SIG-M5 treated with dmso at 0.1 percent for 504 hours (cell line): ENCODE data around the gene SNX27.
"Not testable (repeated sequence)": the region's sequence is repeated elsewhere in the genome, so short reads cannot be mapped to it uniquely, and the experiment has no call there.

Source experiments
- DNase-seq: peaks from one replicate; lab custom pipeline; 2025; ENCODE audit not compliant: unreplicated experiment; lab: John Stamatoyannopoulos, UW

SNX27 gene

GRCh38 chr1:151718666-151719065, 106.8 kb downstream of the SNX27 start:
- DNase-seq: no peak

DNA sequence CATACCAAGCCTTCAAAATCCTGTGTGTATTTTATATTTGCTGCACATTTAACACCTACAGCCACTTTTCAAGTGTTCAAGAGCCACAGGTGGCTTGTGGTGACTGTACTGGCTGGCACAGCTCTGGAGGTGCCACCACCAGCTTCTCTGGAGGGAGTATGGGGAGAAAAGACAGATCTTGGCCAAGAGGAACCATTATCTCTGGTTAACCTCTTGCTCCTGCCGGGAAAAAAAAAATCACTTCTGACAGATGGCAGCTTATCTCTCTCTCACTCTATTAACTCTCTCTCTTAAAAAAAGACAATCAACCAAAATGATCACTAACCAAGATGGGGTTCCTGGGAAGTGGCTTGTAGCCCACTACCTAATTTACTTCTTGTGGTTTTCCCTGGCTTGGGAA, 108.3 kb downstream of the SNX27 start:
- DNase-seq: no peak

GRCh38 chr1:151720554-151720953, 108.7 kb downstream of the SNX27 start:
- DNase-seq: no peak

- no peak for DNase-seq
These were observed 109.3 kb downstream of the SNX27 start, which contains the start of gene RIIAD1 for GRCh38 chr1:151720974-151721787. Gene RIIAD1 (plus strand): TSS chr1:151721522. CDS start chr1:151721537, 15 bp downstream.

- no peak for DNase-seq
These were observed 110.1 kb downstream of the SNX27 start for GRCh38 chr1:151721788-151722510.

GRCh38 chr1:151723726-151724370, 112.0 kb downstream of the SNX27 start:
- DNase-seq: peak; percentile 47

DNA sequence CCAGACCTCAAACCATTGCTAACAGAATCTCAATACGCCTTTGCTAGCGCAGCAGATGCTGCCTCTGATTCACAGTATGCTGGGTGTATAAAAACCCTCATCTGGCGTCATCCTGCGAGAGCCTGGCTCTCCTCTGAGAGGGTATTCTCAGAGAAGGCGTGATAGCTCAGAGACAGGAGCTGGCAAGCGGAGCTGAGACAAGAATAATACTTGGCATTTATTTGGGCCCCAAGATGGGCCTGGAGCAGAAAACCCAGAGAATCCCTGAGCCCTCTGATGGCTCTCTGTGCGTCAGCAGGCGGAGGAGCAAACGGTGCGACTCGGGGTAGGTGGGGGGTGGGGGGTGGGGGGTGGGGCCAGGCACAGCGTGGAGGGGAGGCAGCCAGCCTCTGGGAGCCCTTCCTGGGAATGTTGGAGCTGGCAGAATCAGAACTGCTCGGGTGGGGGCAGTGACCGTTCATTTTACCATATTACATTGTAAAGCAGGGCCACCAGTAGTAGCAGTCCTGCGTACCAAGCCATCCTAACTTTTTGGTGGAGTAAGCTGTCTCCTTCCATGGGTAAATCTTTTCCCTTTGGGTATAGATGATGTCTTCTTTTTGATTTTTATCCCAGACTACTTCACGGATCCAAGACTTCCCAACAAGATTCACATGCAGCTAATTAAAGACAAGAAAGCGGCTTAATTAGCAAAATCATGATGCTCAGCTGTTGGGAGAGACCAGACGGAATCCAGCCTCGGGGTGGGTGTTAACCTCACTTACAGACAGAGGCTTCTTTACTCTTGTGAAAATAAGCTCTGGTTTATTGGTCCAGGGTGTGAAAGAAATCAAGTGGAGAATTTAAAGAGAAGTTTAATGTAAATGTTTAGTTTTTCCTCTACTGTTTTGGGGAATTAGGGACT, 116.6 kb downstream of the SNX27 start:
- DNase-seq: no peak

DNA sequence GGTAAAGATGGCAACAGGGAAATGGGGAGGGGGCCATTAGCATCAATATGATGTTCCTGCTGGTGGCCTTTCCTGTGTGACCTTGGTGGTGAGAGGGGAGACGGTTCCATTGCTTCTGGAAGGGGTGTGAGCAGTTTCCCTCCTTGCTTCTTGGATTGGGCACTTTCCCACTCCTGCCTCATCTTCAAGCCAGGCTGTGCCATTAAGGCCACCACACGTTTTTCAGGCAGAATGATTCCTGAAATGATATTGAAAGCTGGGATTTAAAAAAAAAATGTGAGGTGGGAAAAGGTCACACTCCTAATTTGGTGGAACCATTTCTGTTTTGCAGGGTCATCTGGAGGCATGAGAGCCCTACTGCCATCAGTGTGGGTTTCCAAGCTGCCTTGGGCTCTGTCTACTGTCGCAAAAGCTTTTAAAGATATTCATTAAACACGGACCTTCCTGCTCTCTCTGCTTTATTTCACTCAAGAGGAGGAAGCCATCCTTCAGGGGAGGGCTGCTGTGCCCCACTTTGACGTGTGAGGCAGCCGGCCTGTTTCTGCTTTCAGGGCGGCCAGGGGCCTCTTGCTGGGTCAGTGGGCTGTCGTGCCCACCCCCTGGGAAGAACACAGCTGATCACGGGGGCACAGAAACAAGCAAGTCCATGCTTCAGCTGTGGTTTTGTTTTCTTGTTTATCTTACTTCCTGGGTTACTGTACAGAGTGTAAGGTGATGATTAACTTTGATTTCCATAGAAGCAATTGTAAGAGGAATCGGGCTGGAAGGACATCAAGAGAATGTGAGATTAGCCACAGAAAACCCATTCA, 117.5 kb downstream of the SNX27 start:
- no peak for DNase-seq

DNA sequence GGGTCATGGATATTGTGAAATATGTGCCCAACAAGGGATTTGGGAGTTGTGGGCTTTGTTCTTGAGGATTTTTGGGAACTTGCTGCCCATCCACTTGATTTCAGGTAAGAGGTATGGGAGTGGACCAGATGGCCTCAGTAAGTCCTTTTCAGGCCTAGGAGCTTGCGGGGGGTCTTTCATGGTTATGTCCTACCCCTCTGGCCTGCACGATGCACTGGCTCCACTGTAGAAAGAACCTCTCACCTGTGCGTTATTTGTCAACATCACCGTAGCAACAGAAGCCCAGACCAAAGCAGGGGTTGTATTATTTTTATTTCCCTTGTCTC, 118.1 kb downstream of the SNX27 start:
- DNase-seq: no peak

GRCh38 chr1:151733126-151733525, 121.3 kb downstream of the SNX27 start:
- peak; percentile 72 for DNase-seq

DNA sequence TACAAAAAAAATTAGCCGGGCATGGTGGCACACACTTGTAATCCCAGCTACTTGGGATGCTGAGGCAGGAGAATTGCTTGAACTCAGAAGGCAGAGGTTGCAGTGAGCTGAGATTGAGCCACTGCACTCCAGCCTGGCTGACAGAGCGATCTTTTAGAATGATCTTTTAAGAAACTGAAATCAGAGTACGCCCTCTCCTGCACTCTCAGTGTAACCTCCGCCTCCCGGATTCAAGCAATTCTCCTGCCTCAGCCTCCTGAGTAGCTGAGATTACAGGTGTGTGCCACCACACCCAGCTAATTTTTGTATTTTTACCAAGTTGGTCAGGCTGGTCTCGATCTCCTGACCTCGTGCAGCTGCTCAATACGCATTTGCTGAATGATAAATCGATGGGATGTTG, 122.1 kb downstream of the SNX27 start:
- DNase-seq: not testable (repeated sequence)

GRCh38 chr1:151737026-151737425, 125.2 kb downstream of the SNX27 start:
- no peak for DNase-seq

- DNase-seq: no peak
These were observed 125.6 kb downstream of the SNX27 start for GRCh38 chr1:151737479-151737878.

GRCh38 chr1:151739590-151740355, 127.9 kb downstream of the SNX27 start:
- peak; percentile 77 for DNase-seq

DNA sequence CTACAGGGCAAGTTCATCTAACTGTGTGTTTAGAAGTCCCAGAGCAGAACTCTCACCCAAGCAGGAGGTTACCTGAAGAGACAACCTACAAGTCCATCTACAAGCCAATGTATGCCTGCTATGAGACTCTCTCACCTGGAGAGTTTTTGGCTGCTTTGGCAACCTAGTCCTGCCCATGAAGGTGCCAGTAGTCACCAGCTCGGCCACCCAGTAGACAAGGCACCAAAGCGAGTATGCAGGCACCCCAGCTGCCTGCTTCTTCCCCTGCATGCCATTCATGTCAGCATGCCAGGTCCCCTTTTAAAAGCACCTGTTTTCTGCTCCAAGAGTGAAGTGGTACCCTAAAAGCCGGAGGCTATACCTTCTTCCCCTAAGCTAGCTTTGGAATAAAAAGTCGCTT, 129.7 kb downstream of the SNX27 start:
- no peak for DNase-seq
